Right ventricle myocardium inferior (tissue), 1 donor: ENCODE data around the gene KIF5A. TPM values are rescaled to one million over a fixed set of nuclear protein-coding genes. Genes with fewer than 3 reads are reported as not detected.
"Not testable (repeated sequence)": the region's sequence is repeated elsewhere in the genome, so short reads cannot be mapped to it uniquely, and the experiment has no call there.

Source experiments
- ATAC-seq: fragments of 200-7000 bp; cut with Tn5 transposase; one replicate; pipeline ENCODE4 v1.9.1; 2020; ENCODE audit warnings: mild to moderate bottlenecking, moderate library complexity
- DNase-seq: peaks from one replicate; pipeline ENCODE4 v3.0.0; 2021; ENCODE audit errors: missing footprints
- intact Hi-C: fragments of 100-400 bp; cut with DNase I; formaldehyde crosslinking; loops from one replicate; pipeline ENCODE4 v1.11.0; 2022
- total RNA-seq: library from RNA; stranded (reverse); fragmentation: NEBNext Ultra II Directional; extraction: Animal tissue kit (Norgen Biotek cat#: 25700); gene quantifications from one replicate; pipeline ENCODE4 v1.2.1, GENCODE V29; 2021
- donor health status: DM: no; HTN: yes; CAD: no; lungs with severe emphysema.

Gene KIF5A
- total RNA-seq, 1 donor from 2014 or later, result 0.05 TPM

- intact Hi-C loops, result loop anchor here (5.0 kb wide), 1 partner anchor 61 kb away; the partner anchor contains the start of gene MARS1
- DNase-seq (no peak), ATAC-seq (no peak)
Observed at GRCh38 chr12:57548013-57548315, 1.9 kb upstream of the KIF5A start.

GRCh38 chr12:57548488-57548887 lies 1.4 kb upstream of the KIF5A start:
- intact Hi-C loops, result loop anchor here (5.0 kb wide), 1 partner anchor 61 kb away; the partner anchor contains the start of gene MARS1
- DNase-seq (no peak), ATAC-seq (no peak)

- intact Hi-C loops, result loop anchor here (5.0 kb wide), 1 partner anchor 62 kb away; the partner anchor contains the start of gene MARS1
- no peak for ATAC-seq
- no peak for DNase-seq
Observed at GRCh38 chr12:57549203-57549908, 488 bp upstream of the KIF5A start.

- DNase-seq (no peak), ATAC-seq (no peak)
- intact Hi-C loops, result no loop called here
Observed at GRCh38 chr12:57550641-57551549, 1.1 kb downstream of the KIF5A start.

- intact Hi-C loops, result no loop called here
- DNase-seq (no peak), ATAC-seq (no peak)
Observed at GRCh38 chr12:57551637-57552305, 1.9 kb downstream of the KIF5A start.

- intact Hi-C loops, result no loop called here
- DNase-seq, result no peak
- no peak for ATAC-seq
Observed at GRCh38 chr12:57552306-57552651, 2.4 kb downstream of the KIF5A start.

GRCh38 chr12:57552835-57553313 lies 3.0 kb downstream of the KIF5A start:
- no peak for DNase-seq
- intact Hi-C loops, result no loop called here
- ATAC-seq, result no peak

GRCh38 chr12:57553343-57554202 lies 3.7 kb downstream of the KIF5A start:
- intact Hi-C loops, result no loop called here
- ATAC-seq (no peak), DNase-seq (no peak)

GRCh38 chr12:57554453-57554852 lies 4.6 kb downstream of the KIF5A start:
- DNase-seq (no peak), ATAC-seq (no peak)
- intact Hi-C loops, result no loop called here

- no peak for ATAC-seq
- intact Hi-C loops, result no loop called here
- no peak for DNase-seq
Observed at GRCh38 chr12:57554897-57555296, 5.1 kb downstream of the KIF5A start.

GRCh38 chr12:57558864-57559263 lies 9.0 kb downstream of the KIF5A start:
- intact Hi-C loops, result no loop called here
- DNase-seq (no peak), ATAC-seq (no peak)

GRCh38 chr12:57560516-57560915 lies 10.7 kb downstream of the KIF5A start:
- intact Hi-C loops, result no loop called here

GRCh38 chr12:57561117-57561516 lies 11.3 kb downstream of the KIF5A start:
- intact Hi-C loops, ATAC-seq, DNase-seq: not testable (repeated sequence)

More at GRCh38 chr12:57560516-57560915, 10.7 kb downstream of the KIF5A start:
- no peak for ATAC-seq
- no peak for DNase-seq

GRCh38 chr12:57563358-57563757 lies 13.5 kb downstream of the KIF5A start:
- DNase-seq, result no peak
- ATAC-seq, result no peak
- intact Hi-C loops, result no loop called here

GRCh38 chr12:57564178-57564740 lies 14.4 kb downstream of the KIF5A start:
- no peak for DNase-seq
- intact Hi-C loops, result no loop called here
- no peak for ATAC-seq

GRCh38 chr12:57568838-57569237 lies 19.0 kb downstream of the KIF5A start:
- ATAC-seq (no peak), DNase-seq (no peak)
- intact Hi-C loops, result no loop called here

- DNase-seq (no peak), ATAC-seq (no peak)
- intact Hi-C loops, result no loop called here
Observed at GRCh38 chr12:57569858-57570257, 20.0 kb downstream of the KIF5A start.

GRCh38 chr12:57570438-57570837 lies 20.6 kb downstream of the KIF5A start:
- DNase-seq, intact Hi-C loops, ATAC-seq: not testable (repeated sequence)
